Retinal pigment epithelial cell (primary cell): ENCODE data around the gene CRYAB.

Experiments
- DNase-seq: peaks from one replicate; pipeline ENCODE4 v3.0.0-alpha.2; 2010; ENCODE audit warnings: low read depth
- H3K4me3 ChIP-seq: 2 replicates; pipeline ENCODE4 v1.5.1; 2011; ENCODE audit warnings: mild to moderate bottlenecking, low read length, control low read depth, moderate library complexity
- CTCF ChIP-seq: conservative IDR thresholded peaks from 2 replicates; pipeline ENCODE4 v1.5.1; 2011; ENCODE audit warnings: low read depth, low read length, control low read depth, inconsistent platforms

Gene CRYAB

GRCh38 chr11:111882202-111882601 is 29.4 kb downstream of the CRYAB start:
- TF ChIP-seq CTCF = no peak
- DNase-seq = no peak
- H3K4me3 ChIP-seq = no peak overlapping the region

GRCh38 chr11:111879637-111879960 is 32.0 kb downstream of the CRYAB start:
- TF ChIP-seq CTCF = no peak
- DNase-seq = no peak
- H3K4me3 ChIP-seq = peak overlapping the region; percentile 86

- peak within 1 kb of the TSS; percentile 86 for H3K4me3 ChIP-seq
- DNase-seq = peak; percentile 95
- TF ChIP-seq CTCF = peak; percentile 94
These were observed 32.5 kb downstream of the CRYAB start, which contains the start of the genes CFAP68 and FDXACB1 for GRCh38 chr11:111878849-111879636. TSS of gene CFAP68 (plus strand) at chr11:111879541. CDS start at chr11:111879561, 20 bp downstream. TSS of gene FDXACB1 (minus strand) at chr11:111879165. CDS start at chr11:111879132, 33 bp downstream.

- H3K4me3 ChIP-seq = peak overlapping the region; percentile 86
- DNase-seq = no peak
- no peak for TF ChIP-seq CTCF
These were observed 33.2 kb downstream of the CRYAB start for GRCh38 chr11:111878385-111878848.

- DNase-seq = no peak
- H3K4me3 ChIP-seq = peak overlapping the region; percentile 85
- no peak for TF ChIP-seq CTCF
These were observed 39.8 kb downstream of the CRYAB start for GRCh38 chr11:111871693-111872161.

- DNase-seq = peak; percentile 53
- TF ChIP-seq CTCF = peak; percentile 38
- H3K4me3 ChIP-seq = peak within 1 kb of the TSS; percentile 85
These were observed 40.5 kb downstream of the CRYAB start, which contains the start of gene ALG9 for GRCh38 chr11:111870886-111871692. TSS of gene ALG9 (minus strand) at chr11:111871581. CDS start at chr11:111871482, 99 bp downstream.
